SK-N-SH treated with all-trans-retinoic acid at 6 μM for 48 hours (cell line): ENCODE data around the gene ATP1A2.

Source experiments
- ARNTL ChIP-seq: fragments of 450-650 bp; formaldehyde crosslinking; IDR thresholded peaks from 2 replicates; pipeline ENCODE4 v1.5.0; 2020; ENCODE audit warnings: low read depth, mild to moderate bottlenecking, moderate library complexity, borderline replicate concordance
- BACH2 ChIP-seq: fragments of 250-450 bp; sonication (Bioruptor Pico); IDR thresholded peaks from 2 replicates; pipeline ENCODE4 v1.9.0; 2021; ENCODE audit warnings: mild to moderate bottlenecking, borderline replicate concordance
- ESRRG ChIP-seq: fragments of 250-450 bp; sonication (Bioruptor Pico); IDR thresholded peaks from 2 replicates; pipeline ENCODE4 v1.6.1; 2021; ENCODE audit warnings: mild to moderate bottlenecking
- OSR1 ChIP-seq: fragments of 250-450 bp; sonication (Bioruptor Pico); IDR thresholded peaks from 2 replicates; pipeline ENCODE4 v1.8.0; 2022; ENCODE audit warnings: moderate library complexity, mild to moderate bottlenecking, inconsistent platforms
- SNAI2 ChIP-seq: fragments of 250-450 bp; sonication (Bioruptor Pico); IDR thresholded peaks from 2 replicates; pipeline ENCODE4 v1.5.0; 2020; ENCODE audit warnings: mild to moderate bottlenecking, moderate library complexity
- ZFP3 ChIP-seq: fragments of 250-450 bp; sonication (Bioruptor Pico); IDR thresholded peaks from 2 replicates; pipeline ENCODE4 v1.5.0; 2020; ENCODE audit warnings: mild to moderate bottlenecking, moderate library complexity
- ZNF565 ChIP-seq: fragments of 450-650 bp; formaldehyde crosslinking; conservative IDR thresholded peaks from 2 replicates; pipeline ENCODE4 v1.5.0; 2020; ENCODE audit warnings: low read depth, mild to moderate bottlenecking, moderate library complexity
- TF ChIP-seq, protein P1 (sequence below): fragments of 250-450 bp; sonication (Bioruptor Pico); IDR thresholded peaks from 2 replicates; pipeline ENCODE4 v1.8.0; 2020; ENCODE audit warnings: mild to moderate bottlenecking, moderate library complexity, borderline replicate concordance

DNA sequence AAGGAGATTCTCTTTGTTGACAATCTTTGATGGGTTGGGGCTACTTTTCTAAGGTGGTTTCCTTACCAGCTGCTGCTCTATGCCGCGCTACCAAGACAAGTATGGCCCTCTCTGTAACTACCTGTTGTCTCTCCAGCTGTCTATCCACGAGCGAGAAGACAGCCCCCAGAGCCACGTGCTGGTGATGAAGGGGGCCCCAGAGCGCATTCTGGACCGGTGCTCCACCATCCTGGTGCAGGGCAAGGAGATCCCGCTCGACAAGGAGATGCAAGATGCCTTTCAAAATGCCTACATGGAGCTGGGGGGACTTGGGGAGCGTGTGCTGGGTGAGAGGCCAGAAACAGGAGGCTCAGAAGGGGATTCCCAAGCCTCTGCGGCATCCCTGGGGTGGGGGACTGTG is 14.4 kb downstream of the ATP1A2 start:
- TF ChIP-seq SNAI2 (CRISPR knock-in tag), result no peak
- TF ChIP-seq ESRRG (CRISPR knock-in tag), result no peak
- TF ChIP-seq, protein P1, sequence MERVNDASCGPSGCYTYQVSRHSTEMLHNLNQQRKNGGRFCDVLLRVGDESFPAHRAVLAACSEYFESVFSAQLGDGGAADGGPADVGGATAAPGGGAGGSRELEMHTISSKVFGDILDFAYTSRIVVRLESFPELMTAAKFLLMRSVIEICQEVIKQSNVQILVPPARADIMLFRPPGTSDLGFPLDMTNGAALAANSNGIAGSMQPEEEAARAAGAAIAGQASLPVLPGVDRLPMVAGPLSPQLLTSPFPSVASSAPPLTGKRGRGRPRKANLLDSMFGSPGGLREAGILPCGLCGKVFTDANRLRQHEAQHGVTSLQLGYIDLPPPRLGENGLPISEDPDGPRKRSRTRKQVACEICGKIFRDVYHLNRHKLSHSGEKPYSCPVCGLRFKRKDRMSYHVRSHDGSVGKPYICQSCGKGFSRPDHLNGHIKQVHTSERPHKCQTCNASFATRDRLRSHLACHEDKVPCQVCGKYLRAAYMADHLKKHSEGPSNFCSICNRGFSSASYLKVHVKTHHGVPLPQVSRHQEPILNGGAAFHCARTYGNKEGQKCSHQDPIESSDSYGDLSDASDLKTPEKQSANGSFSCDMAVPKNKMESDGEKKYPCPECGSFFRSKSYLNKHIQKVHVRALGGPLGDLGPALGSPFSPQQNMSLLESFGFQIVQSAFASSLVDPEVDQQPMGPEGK (CRISPR knock-in tag), result no peak
- no peak for TF ChIP-seq ARNTL (CRISPR knock-in tag)
- no peak for TF ChIP-seq ZNF565 (CRISPR knock-in tag)
- no peak for TF ChIP-seq BACH2 (CRISPR knock-in tag)
- TF ChIP-seq OSR1 (CRISPR knock-in tag), result no peak
- TF ChIP-seq ZFP3, result no peak
